ENCODE data around the gene SIAH3. TPM values are rescaled to one million over a fixed set of nuclear protein-coding genes. Genes with fewer than 3 reads are reported as not detected.

The SIAH3 gene
- polyA plus RNA-seq, 1 donor (not counting 4 experiments of a cell fraction or from before 2014, with no cell fraction given) = 0.12 TPM

GRCh38 chr13:45870232-45870631, 18.7 kb upstream of the SIAH3 start:
- H3K4me1 ChIP-seq (ENCODE audit: control insufficient read depth, extremely low read depth, insufficient read depth, low read length) = peaks cover 38% of the 10 kb centered on the region
- DNase-seq (ENCODE audit: low read depth, low spot score) (no peak), FAIRE-seq (peak; percentile 17)
- no peaks in the 10 kb centered on the region for H4K20me1 ChIP-seq (ENCODE audit: control insufficient read depth, extremely low read depth, insufficient read depth, low read length)
- H2AFZ ChIP-seq (ENCODE audit: control insufficient read depth, low read length) = no peak overlapping the region
- dilution Hi-C loops (cut with MboI; ENCODE audit: extremely low pct_ligation_motif_present, low sequenced_read_pairs) = no loop called here
- peak overlapping the region; percentile 48 for H3K4me2 ChIP-seq (ENCODE audit: control insufficient read depth, extremely low read depth, insufficient read depth, low read depth, low read length)
- no peak overlapping the region for H3K27ac ChIP-seq (ENCODE audit: control insufficient read depth, insufficient read depth, low read length)
- TF ChIP-seq EZH2 (IDR thresholded peaks at IDR 0.05; ENCODE audit: low read length) = no peak
- H3K9ac ChIP-seq (ENCODE audit: control insufficient read depth, extremely low read depth, insufficient read depth, low read length) = no peak overlapping the region
- no peaks in the 10 kb centered on the region for H3K36me3 ChIP-seq (ENCODE audit: control insufficient read depth in 2 of 2, extremely low read depth in 1 of 2, insufficient read depth in 2 of 2, low read length in 2 of 2)
- H3K4me3 ChIP-seq (ENCODE audit: control insufficient read depth in 2 of 3, extremely low read depth in 1 of 3, insufficient read depth in 2 of 3, low read depth in 1 of 3, low read length in 3 of 3) = no peak overlapping the region
- H3K9me3 ChIP-seq (ENCODE audit: control insufficient read depth, low read depth, low read length) = no peaks in the 10 kb centered on the region
- no peaks in the 10 kb centered on the region for H3K9me1 ChIP-seq (ENCODE audit: control insufficient read depth, extremely low read depth, insufficient read depth, low read length)
- no peaks in the 10 kb centered on the region for H3K79me2 ChIP-seq (ENCODE audit: control insufficient read depth, insufficient read depth, low read length)
- H3K27me3 ChIP-seq (ENCODE audit: control insufficient read depth, extremely low read depth, insufficient read depth, low read length) = no peaks in the 10 kb centered on the region

GRCh38 chr13:45865414-45865813, 13.9 kb upstream of the SIAH3 start:
- H3K9me3 ChIP-seq (ENCODE audit: control insufficient read depth, low read depth, low read length) = no peaks in the 10 kb centered on the region
- H2AFZ ChIP-seq (ENCODE audit: control insufficient read depth, low read length) = no peak overlapping the region
- H3K27me3 ChIP-seq (ENCODE audit: control insufficient read depth, extremely low read depth, insufficient read depth, low read length) = no peaks in the 10 kb centered on the region
- no peak overlapping the region for H3K27ac ChIP-seq (ENCODE audit: control insufficient read depth, insufficient read depth, low read length)
- FAIRE-seq (no peak), DNase-seq (ENCODE audit: low read depth, low spot score) (no peak)
- no peaks in the 10 kb centered on the region for H3K79me2 ChIP-seq (ENCODE audit: control insufficient read depth, insufficient read depth, low read length)
- dilution Hi-C loops (cut with MboI; ENCODE audit: extremely low pct_ligation_motif_present, low sequenced_read_pairs) = no loop called here
- TF ChIP-seq EZH2 (IDR thresholded peaks at IDR 0.05; ENCODE audit: low read length) (no peak), CTCF (optimal IDR thresholded peaks at IDR 0.05 in 1 of 3, IDR thresholded peaks at IDR 0.05 in 1 of 3, conservative IDR thresholded peaks at IDR 0.05 in 1 of 3; ENCODE audit: extremely low read depth in 1 of 3, insufficient read depth in 2 of 3, low read length in 3 of 3) (no peak)
- H3K4me3 ChIP-seq (ENCODE audit: control insufficient read depth in 2 of 3, extremely low read depth in 1 of 3, insufficient read depth in 2 of 3, low read depth in 1 of 3, low read length in 3 of 3) = no peak overlapping the region
- no peaks in the 10 kb centered on the region for H3K9me1 ChIP-seq (ENCODE audit: control insufficient read depth, extremely low read depth, insufficient read depth, low read length)
- no peaks in the 10 kb centered on the region for H3K36me3 ChIP-seq (ENCODE audit: control insufficient read depth in 2 of 2, extremely low read depth in 1 of 2, insufficient read depth in 2 of 2, low read length in 2 of 2)
- no peaks in the 10 kb centered on the region for H4K20me1 ChIP-seq (ENCODE audit: control insufficient read depth, extremely low read depth, insufficient read depth, low read length)
- H3K4me1 ChIP-seq (ENCODE audit: control insufficient read depth, extremely low read depth, insufficient read depth, low read length) = peaks cover 12% of the 10 kb centered on the region
- H3K9ac ChIP-seq (ENCODE audit: control insufficient read depth, extremely low read depth, insufficient read depth, low read length) = no peak overlapping the region
- no peak overlapping the region for H3K4me2 ChIP-seq (ENCODE audit: control insufficient read depth, extremely low read depth, insufficient read depth, low read depth, low read length)
